Calu3 (cell line): Measurements from ENCODE around the gene KANSL1. TPM values are rescaled to one million over a fixed set of nuclear protein-coding genes. Genes with fewer than 3 reads are reported as not detected.

Experiments used
- BruUV-seq: library from RNA; stranded (reverse); fragments of 400-500 nt; replicated peaks from 2 replicates; lab custom pipeline; 2021; lab: Mats Ljungman, UMichigan
- CTCF ChIA-PET: fragments of 300-600 bp; sonication (Branson Sonifier 250); formaldehyde crosslinking; loops from one replicate; lab custom pipeline; 2022; ENCODE audit warnings: antibody characterized with exemption; lab: Charles Lee
- DNase-seq: peaks from one replicate; pipeline ENCODE4 v3.0.0; 2022
- H3K27ac Mint-ChIP-seq: one replicate; pipeline ENCODE4 v1.8.0; 2022; ENCODE audit warnings: mixed read lengths; ENCODE audit not compliant: unreplicated experiment
- H3K27me3 Mint-ChIP-seq: one replicate; pipeline ENCODE4 v1.8.0; 2022; ENCODE audit warnings: mixed read lengths; ENCODE audit not compliant: unreplicated experiment
- H3K36me3 Mint-ChIP-seq: one replicate; pipeline ENCODE4 v1.8.0; 2022; ENCODE audit warnings: mild to moderate bottlenecking, moderate library complexity, mixed read lengths; ENCODE audit not compliant: insufficient read depth, unreplicated experiment
- H3K4me1 Mint-ChIP-seq: one replicate; pipeline ENCODE4 v1.8.0; 2022; ENCODE audit warnings: mild to moderate bottlenecking, low read depth, mixed read lengths; ENCODE audit not compliant: unreplicated experiment
- H3K4me3 Mint-ChIP-seq: one replicate; pipeline ENCODE4 v1.8.0; 2022; ENCODE audit warnings: mild to moderate bottlenecking, low read depth, moderate library complexity, mixed read lengths; ENCODE audit not compliant: unreplicated experiment
- H3K9me3 Mint-ChIP-seq: one replicate; pipeline ENCODE4 v1.8.0; 2022; ENCODE audit warnings: low read depth, mixed read lengths; ENCODE audit not compliant: unreplicated experiment
- CTCF ChIP-seq: fragments of 200-600 bp; IDR thresholded peaks from one replicate; pipeline ENCODE4 v1.8.0; 2022; ENCODE audit warnings: antibody characterized with exemption; ENCODE audit not compliant: unreplicated experiment
- intact Hi-C: fragments of 100-400 bp; cut with micrococcal nuclease; formaldehyde crosslinking; loops from one replicate; pipeline ENCODE4 v1.10.0; 2022; ENCODE audit not compliant: unreplicated experiment
- total RNA-seq: library from RNA; stranded (reverse); gene quantifications from 2 replicates; pipeline ENCODE4 v1.2.3, GENCODE V29; 2022

The KANSL1 gene
- total RNA-seq, 1 experiment from 2014 or later, result 190 TPM

- Mint-ChIP-seq H3K4me1 (peaks cover 33% of the 10 kb centered on the region), H3K27ac (no peak overlapping the region), H3K4me3 (no peak overlapping the region), H3K9me3 (no peaks in the 10 kb centered on the region), H3K36me3 (peaks cover 54% of the 10 kb centered on the region), H3K27me3 (no peaks in the 10 kb centered on the region)
- DNase-seq, result no peak
- no peak for TF ChIP-seq CTCF
- CTCF ChIA-PET, result interaction anchor here (0.6 to 2.3 kb wide), 4 partner anchors 9 to 1804 kb away, joined by 3 to 7 read pairs (median 6); no protein-coding TSS in a partner anchor
- BruUV-seq, result no TSS peak
- intact Hi-C loops, result no loop called here
Observed at GRCh38 chr17:46059486-46059885, 133.7 kb downstream of the KANSL1 start.

- no peak for DNase-seq
- no peak for TF ChIP-seq CTCF
- CTCF ChIA-PET, result interaction anchor here (1.1 to 2.3 kb wide), 5 partner anchors 11 to 136 kb away, joined by 3 to 7 read pairs (median 4); partner anchors contain the start of gene KANSL1
- Mint-ChIP-seq H3K9me3 (no peaks in the 10 kb centered on the region), H3K36me3 (peaks cover 63% of the 10 kb centered on the region), H3K27ac (peak overlapping the region; percentile 10), H3K27me3 (no peaks in the 10 kb centered on the region), H3K4me3 (no peak overlapping the region), H3K4me1 (peaks cover 28% of the 10 kb centered on the region)
- no TSS peak for BruUV-seq
- intact Hi-C loops, result no loop called here
Observed at GRCh38 chr17:46057366-46057765, 135.9 kb downstream of the KANSL1 start.

GRCh38 chr17:46056800-46057304 is 136.4 kb downstream of the KANSL1 start:
- Mint-ChIP-seq H3K4me1 (peaks cover 33% of the 10 kb centered on the region), H3K4me3 (no peak overlapping the region), H3K27ac (peak overlapping the region; percentile 10), H3K9me3 (no peaks in the 10 kb centered on the region), H3K36me3 (peaks cover 63% of the 10 kb centered on the region), H3K27me3 (no peaks in the 10 kb centered on the region)
- intact Hi-C loops, result no loop called here
- DNase-seq, result no peak
- BruUV-seq, result no TSS peak
- TF ChIP-seq CTCF, result no peak
- CTCF ChIA-PET, result interaction anchor here (0.9 to 1.8 kb wide), 5 partner anchors 13 to 136 kb away, joined by 3 to 7 read pairs (median 4); partner anchors contain the start of gene KANSL1

GRCh38 chr17:46053911-46054534 is 139.2 kb downstream of the KANSL1 start:
- Mint-ChIP-seq H3K4me1 (peaks cover 43% of the 10 kb centered on the region), H3K27me3 (no peaks in the 10 kb centered on the region), H3K27ac (peak overlapping the region; percentile 5), H3K4me3 (no peak overlapping the region), H3K36me3 (peaks cover 69% of the 10 kb centered on the region), H3K9me3 (no peaks in the 10 kb centered on the region)
- CTCF ChIA-PET, result interaction anchor here (1.2 kb wide), 1 partner anchor 10 kb away, joined by 3 read pairs; no protein-coding TSS in a partner anchor
- TF ChIP-seq CTCF, result no peak
- intact Hi-C loops, result no loop called here
- no peak for DNase-seq
- BruUV-seq, result no TSS peak
